Mesenchymal stem cell (in vitro differentiated cells and primary cell): ENCODE data around the gene CSF3.

ENCODE experiments used
- DNase-seq: peaks from one replicate; pipeline ENCODE4 v3.0.0-alpha.2; 2013
- H2AFZ ChIP-seq: one replicate; pipeline ENCODE4 v1.6.1; 2013; ENCODE audit warnings: low read depth, mild to moderate bottlenecking, control low read depth, inconsistent platforms, low read length, moderate library complexity
- H2AK5ac ChIP-seq: 2 replicates; pipeline ENCODE4 v1.6.1; 2013; ENCODE audit warnings: low read length, moderate library complexity, mild to moderate bottlenecking, inconsistent platforms; ENCODE audit not compliant: severe bottlenecking
- H2BK120ac ChIP-seq: one replicate; pipeline ENCODE4 v1.6.1; 2013; ENCODE audit warnings: low read depth, mild to moderate bottlenecking, inconsistent platforms, low read length, moderate library complexity
- H2BK12ac ChIP-seq, 2 experiments: one replicate each; pipeline ENCODE4 v1.6.1; 2013; ENCODE audit warnings: inconsistent platforms in 2 of 2, low read length in 2 of 2, mild to moderate bottlenecking in 2 of 2, moderate library complexity in 2 of 2, control low read depth in 1 of 2
- H2BK15ac ChIP-seq: one replicate; pipeline ENCODE4 v1.6.1; 2013; ENCODE audit warnings: mild to moderate bottlenecking, low read depth, inconsistent platforms; ENCODE audit not compliant: poor library complexity, severe bottlenecking
- H2BK5ac ChIP-seq: 2 replicates; pipeline ENCODE4 v1.6.1; 2013; ENCODE audit warnings: low read depth, mild to moderate bottlenecking, low read length, control low read depth, inconsistent platforms; ENCODE audit not compliant: poor library complexity, severe bottlenecking
- H3K14ac ChIP-seq, 2 experiments: one replicate each; pipeline ENCODE4 v1.6.1; 2013; ENCODE audit warnings: inconsistent platforms in 2 of 2, low read length in 2 of 2, control low read depth in 1 of 2, mild to moderate bottlenecking in 1 of 2, moderate library complexity in 1 of 2
- H3K18ac ChIP-seq, 2 experiments: one replicate each; pipeline ENCODE4 v1.6.1; 2013; ENCODE audit warnings: inconsistent platforms in 2 of 2, low read length in 2 of 2, control low read depth in 1 of 2, low read depth in 1 of 2, mild to moderate bottlenecking in 1 of 2
- H3K23ac ChIP-seq, 2 experiments: one replicate each; pipeline ENCODE4 v1.6.1; 2013; ENCODE audit warnings: inconsistent platforms in 2 of 2, low read length in 2 of 2, mild to moderate bottlenecking in 2 of 2, moderate library complexity in 2 of 2, control low read depth in 1 of 2
- H3K27ac ChIP-seq: 2 replicates; pipeline ENCODE4 v1.5.1; 2013; ENCODE audit warnings: mild to moderate bottlenecking, moderate library complexity, low read length, control low read depth, inconsistent platforms; ENCODE audit not compliant: poor library complexity, severe bottlenecking
- H3K27me3 ChIP-seq, 2 experiments: 2 replicates each; pipeline versions ENCODE4 v1.6.1 to v1.7.0; 2013; ENCODE audit warnings: low read length in 2 of 2, mild to moderate bottlenecking in 2 of 2, moderate library complexity in 2 of 2, control low read depth in 1 of 2, inconsistent platforms in 1 of 2; ENCODE audit not compliant: control insufficient read depth in 1 of 2, insufficient read depth in 1 of 2
- H3K36me3 ChIP-seq, 2 experiments: 2 replicates each; pipeline versions ENCODE4 v1.6.1 to v1.7.0; 2013; ENCODE audit warnings: low read length in 2 of 2, control low read depth in 1 of 2, inconsistent platforms in 1 of 2, low read depth in 1 of 2, mild to moderate bottlenecking in 1 of 2; ENCODE audit not compliant: insufficient read depth in 2 of 2, control insufficient read depth in 1 of 2
- H3K4ac ChIP-seq, 2 experiments: one replicate each; pipeline ENCODE4 v1.6.1; 2013; ENCODE audit warnings: inconsistent platforms in 2 of 2, low read length in 2 of 2, mild to moderate bottlenecking in 2 of 2, moderate library complexity in 2 of 2, control low read depth in 1 of 2, low read depth in 1 of 2
- H3K4me1 ChIP-seq: 2 replicates; pipeline ENCODE4 v1.6.1; 2013; ENCODE audit warnings: low read depth, low read length, control low read depth; ENCODE audit not compliant: control insufficient read depth, insufficient read depth
- H3K4me2 ChIP-seq: 2 replicates; pipeline ENCODE4 v1.6.1; 2013; ENCODE audit warnings: low read length, mild to moderate bottlenecking, inconsistent platforms; ENCODE audit not compliant: poor library complexity, severe bottlenecking
- H3K4me3 ChIP-seq, 2 experiments: 2 replicates each; pipeline versions ENCODE4 v1.5.1 to v1.7.0; 2013; ENCODE audit warnings: low read length in 2 of 2, mild to moderate bottlenecking in 2 of 2, control low read depth in 1 of 2, low read depth in 1 of 2; ENCODE audit not compliant: insufficient read depth in 1 of 2
- H3K79me1 ChIP-seq: replicated peaks from 2 replicates; pipeline ENCODE4 v1.6.1; 2013; ENCODE audit warnings: mild to moderate bottlenecking, control low read depth, low read length, inconsistent platforms; ENCODE audit not compliant: poor library complexity, severe bottlenecking
- H3K9ac ChIP-seq: 2 replicates; pipeline ENCODE4 v1.7.0; 2013; ENCODE audit warnings: mild to moderate bottlenecking, low read length, moderate library complexity
- H3K9me3 ChIP-seq: 2 replicates; pipeline ENCODE4 v1.7.0; 2013; ENCODE audit warnings: mild to moderate bottlenecking, low read length; ENCODE audit not compliant: control insufficient read depth
- H4K8ac ChIP-seq: one replicate; pipeline ENCODE4 v1.6.1; 2013; ENCODE audit warnings: inconsistent platforms, mild to moderate bottlenecking, low read length, moderate library complexity
- H4K91ac ChIP-seq: one replicate; pipeline ENCODE4 v1.6.1; 2013; ENCODE audit warnings: mild to moderate bottlenecking, low read length, inconsistent platforms
- WGBS: methylation state at CpG from one replicate; pipeline ENCODE4 v1.1.7; 2013; ENCODE audit warnings: mixed read lengths; 5-methylcytosine and 5-hydroxymethylcytosine counted together

Gene CSF3

GRCh38 chr17:40061609-40062038 is 46.4 kb downstream of the CSF3 start:
- peaks cover 5% of the 10 kb centered on the region for H3K79me1 ChIP-seq
- no peak overlapping the region for H2BK5ac ChIP-seq
- no peak overlapping the region for H2BK15ac ChIP-seq
- H3K4me1 ChIP-seq = peaks cover 29% of the 10 kb centered on the region
- no peak overlapping the region for H4K91ac ChIP-seq
- H3K9ac ChIP-seq = peak overlapping the region; percentile 83
- no peak overlapping the region for H3K4me2 ChIP-seq
- no peak overlapping the region for H2AK5ac ChIP-seq
- H3K4me3 ChIP-seq = no peak overlapping the region
- no peaks in the 10 kb centered on the region for H3K9me3 ChIP-seq
- no peak overlapping the region for H3K14ac ChIP-seq
- H3K4ac ChIP-seq = no peak overlapping the region
- no peak overlapping the region for H3K18ac ChIP-seq
- no peaks in the 10 kb centered on the region for H3K36me3 ChIP-seq
- H2AFZ ChIP-seq = no peak overlapping the region
- H4K8ac ChIP-seq = no peak overlapping the region
- 79% methylated on average over 10 of the region's 10 CpGs for WGBS
- H3K23ac ChIP-seq = no peak overlapping the region
- H3K27ac ChIP-seq = no peak overlapping the region
- H2BK120ac ChIP-seq = no peak overlapping the region
- no peak for DNase-seq
- peak overlapping the region in 1 of 2 experiments; percentile 57 for H2BK12ac ChIP-seq
- H3K27me3 ChIP-seq = peaks cover 0 to 10% of the 10 kb centered on the region in 2 experiments

DNA sequence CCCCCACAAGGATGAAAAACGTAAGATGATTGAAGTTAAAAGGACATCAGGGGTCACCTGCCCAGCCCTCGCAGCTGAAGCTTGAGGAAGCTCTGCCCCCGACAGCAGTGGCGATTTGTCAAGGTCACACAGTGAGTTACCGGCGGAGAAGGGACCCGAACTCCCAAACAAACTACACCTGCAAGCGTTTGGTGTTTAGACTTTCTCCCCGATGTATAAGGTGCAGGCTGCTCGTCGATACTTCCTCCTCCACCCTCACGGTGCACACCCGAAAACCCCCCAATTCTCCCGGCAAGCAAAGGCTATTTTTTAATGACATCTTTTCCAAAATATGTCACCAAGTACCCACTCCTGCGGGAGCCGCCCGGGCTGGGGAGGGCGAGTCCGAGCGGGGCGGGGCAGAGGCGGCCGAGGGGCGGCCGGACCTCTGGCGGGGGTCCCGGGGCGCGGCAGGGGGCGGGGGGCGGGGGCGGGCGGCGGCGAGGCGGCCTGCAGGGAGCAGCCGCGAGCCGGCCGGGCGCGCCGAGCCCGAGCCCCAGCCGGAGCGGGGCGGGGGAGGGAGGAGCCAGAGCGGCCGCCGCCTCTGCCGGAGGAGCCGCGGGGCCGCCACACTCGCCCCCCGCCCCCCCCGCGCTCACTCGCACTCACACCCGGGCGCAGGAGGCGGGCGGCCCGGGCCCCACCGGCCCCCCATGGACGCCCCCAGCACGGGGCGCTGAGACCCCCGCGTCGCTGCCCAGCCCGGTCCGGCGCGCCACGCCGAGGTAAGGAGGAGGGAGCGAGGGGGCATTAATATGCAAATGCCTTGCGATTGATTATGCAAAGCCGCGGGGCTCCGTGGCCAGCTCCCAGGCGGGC is 47.3 kb downstream of the CSF3 start, which contains the start of gene THRA:
Gene THRA, plus strand, starts transcription at position 637 of the 858 bp plus-strand sequence. CDS start 11,524 bp downstream, outside the sequence.
- H2BK5ac ChIP-seq = no peak within 1 kb of the TSS
- H2BK120ac ChIP-seq = peak within 1 kb of the TSS; percentile 56
- H3K4me3 ChIP-seq = peak within 1 kb of the TSS; percentile 84 to 98
- peak within 1 kb of the TSS; percentile 80 for H2AFZ ChIP-seq
- peak within 1 kb of the TSS in 1 of 2 experiments; percentile 98 for H3K14ac ChIP-seq
- H3K27me3 ChIP-seq = peaks cover 0 to 10% of the 10 kb centered on the region in 2 experiments
- peak within 1 kb of the TSS; percentile 44 to 84 for H3K23ac ChIP-seq
- H3K36me3 ChIP-seq = no peaks in the 10 kb centered on the region
- peak; percentile 54 for DNase-seq
- peaks cover 29% of the 10 kb centered on the region for H3K4me1 ChIP-seq
- H3K9ac ChIP-seq = peak within 1 kb of the TSS; percentile 91
- peak within 1 kb of the TSS; percentile 2 to 57 for H2BK12ac ChIP-seq
- peak within 1 kb of the TSS; percentile 73 for H4K8ac ChIP-seq
- peaks cover 6% of the 10 kb centered on the region for H3K79me1 ChIP-seq
- WGBS = 3% methylated on average over 44 of the region's 83 CpGs
- H3K4ac ChIP-seq = peak within 1 kb of the TSS; percentile 68 to 91
- H3K27ac ChIP-seq = no peak within 1 kb of the TSS
- peak within 1 kb of the TSS; percentile 88 for H4K91ac ChIP-seq
- H2AK5ac ChIP-seq = no peak within 1 kb of the TSS
- H3K4me2 ChIP-seq = peak within 1 kb of the TSS; percentile 82
- peak within 1 kb of the TSS; percentile 82 for H2BK15ac ChIP-seq
- peak within 1 kb of the TSS; percentile 87 to 99 for H3K18ac ChIP-seq
- H3K9me3 ChIP-seq = no peaks in the 10 kb centered on the region

DNA sequence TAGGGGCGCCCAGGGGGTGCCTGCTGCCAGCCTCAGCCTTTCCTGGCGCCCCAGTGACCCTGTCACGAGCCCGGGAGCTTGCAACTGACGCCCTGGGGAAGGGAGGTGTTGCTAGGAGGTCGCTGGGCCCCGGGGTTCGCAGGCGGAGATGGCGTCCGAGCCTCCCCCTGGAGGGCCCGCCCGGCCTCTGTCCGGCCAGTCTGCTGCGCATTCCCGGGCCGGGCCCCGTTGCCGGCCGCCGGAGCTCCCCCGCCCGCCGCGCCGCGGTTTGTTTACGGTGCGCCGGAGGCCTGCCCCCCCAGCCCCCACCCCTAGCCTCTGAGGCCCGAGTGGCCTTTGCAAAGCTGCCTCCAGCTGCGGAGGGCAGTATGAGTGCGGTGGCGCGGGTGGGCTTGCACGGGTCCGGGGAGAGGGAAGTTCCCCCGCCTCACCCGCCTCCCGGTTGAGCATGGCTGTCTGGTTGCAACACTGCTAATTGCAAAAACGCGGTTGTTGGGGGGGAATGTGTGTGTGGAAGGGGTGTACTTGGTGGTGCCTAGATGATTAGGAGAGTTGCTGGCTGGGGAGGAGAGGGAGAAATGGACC is 48.0 kb downstream of the CSF3 start:
- H3K4me3 ChIP-seq = peak overlapping the region; percentile 84 to 98
- peak overlapping the region; percentile 55 for H4K8ac ChIP-seq
- DNase-seq = peak; percentile 61
- 0% methylated on average over 21 of the region's 42 CpGs for WGBS
- no peaks in the 10 kb centered on the region for H3K36me3 ChIP-seq
- peak overlapping the region; percentile 82 for H2BK15ac ChIP-seq
- H3K27ac ChIP-seq = no peak overlapping the region
- H3K18ac ChIP-seq = peak overlapping the region; percentile 87 to 99
- peak overlapping the region; percentile 56 for H2BK120ac ChIP-seq
- peak overlapping the region; percentile 68 to 91 for H3K4ac ChIP-seq
- H2AK5ac ChIP-seq = no peak overlapping the region
- H3K9ac ChIP-seq = peak overlapping the region; percentile 91
- peak overlapping the region; percentile 80 for H2AFZ ChIP-seq
- H3K27me3 ChIP-seq = peaks cover 0 to 10% of the 10 kb centered on the region in 2 experiments
- H3K23ac ChIP-seq = peak overlapping the region in 1 of 2 experiments; percentile 84
- H4K91ac ChIP-seq = peak overlapping the region; percentile 88
- peaks cover 32% of the 10 kb centered on the region for H3K4me1 ChIP-seq
- no peak overlapping the region for H2BK5ac ChIP-seq
- H3K79me1 ChIP-seq = peaks cover 8% of the 10 kb centered on the region
- peak overlapping the region in 1 of 2 experiments; percentile 33 for H2BK12ac ChIP-seq
- H3K4me2 ChIP-seq = peak overlapping the region; percentile 82
- H3K14ac ChIP-seq = peak overlapping the region in 1 of 2 experiments; percentile 98
- H3K9me3 ChIP-seq = no peaks in the 10 kb centered on the region
